ENCODE measurements around the gene ADGRL3.

GRCh38 chr4:61772126-61772525 lies 572.0 kb downstream of the ADGRL3 start:
- TF ChIP-seq CTCF (IDR thresholded peaks at IDR 0.05) (no peak), EZH2 (IDR thresholded peaks at IDR 0.05; ENCODE audit: borderline replicate concordance, insufficient read depth, low read depth, low read length, poor library complexity, severe bottlenecking) (no peak)

All from B cell (primary cell).